ENCODE measurements around the gene TGFB3. TPM values are rescaled to one million over a fixed set of nuclear protein-coding genes. Genes with fewer than 3 reads are reported as not detected.

Gene TGFB3
- total RNA-seq, 1 experiment from 2014 or later = 1.6 TPM

GRCh38 chr14:75995372-75996041, 13.7 kb upstream of the TGFB3 start:
- Histone ChIP-seq H3K79me2 (ENCODE audit: insufficient read depth, low read length) (no peaks in the 10 kb centered on the region), H4K20me1 (ENCODE audit: insufficient read depth) (no peaks in the 10 kb centered on the region), H2AFZ (ENCODE audit: low read depth, low read length, poor library complexity, severe bottlenecking) (no peak overlapping the region), H3K4me1 (ENCODE audit: control insufficient read depth in 1 of 2, insufficient read depth in 2 of 2, low read length in 2 of 2) (no peaks in the 10 kb centered on the region), H3K36me3 (ENCODE audit: control insufficient read depth in 1 of 2, insufficient read depth in 2 of 2, low read length in 2 of 2) (peaks cover 4 to 24% of the 10 kb centered on the region in 2 experiments; a peak in 2 of 4 replicates), H3K4me2 (ENCODE audit: low read length) (no peak overlapping the region), H3K9me3 (ENCODE audit: control insufficient read depth in 1 of 2, insufficient read depth in 1 of 2, low read depth in 1 of 2, low read length in 2 of 2) (no peaks in the 10 kb centered on the region), H3K9me2 (ENCODE audit: insufficient read depth) (no peaks in the 10 kb centered on the region), H3K27me3 (ENCODE audit: insufficient read depth, low read length) (no peaks in the 10 kb centered on the region), H3K9ac (ENCODE audit: low read length) (no peak overlapping the region), H3K4me3 (replicated peaks in 1 of 2; ENCODE audit: low read depth in 1 of 2, low read length in 2 of 2) (no peak overlapping the region), H3K27ac (ENCODE audit: low read depth, low read length) (no peak overlapping the region)
- ChIA-PET CTCF (no interaction called here), POLR2A (no interaction called here), RAD21 (ENCODE audit: low non-redundant PET in 1 of 2, low total read pairs in 2 of 2, uncharacterized antibody in 2 of 2, unreplicated experiment in 2 of 2) (no interaction called here)
- TF ChIP-seq, protein P1, sequence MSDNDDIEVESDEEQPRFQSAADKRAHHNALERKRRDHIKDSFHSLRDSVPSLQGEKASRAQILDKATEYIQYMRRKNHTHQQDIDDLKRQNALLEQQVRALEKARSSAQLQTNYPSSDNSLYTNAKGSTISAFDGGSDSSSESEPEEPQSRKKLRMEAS (IDR thresholded peaks at IDR 0.05) = no peak
- TF ChIP-seq SRF (IDR thresholded peaks at IDR 0.05; ENCODE audit: low read depth) = no peak
- TF ChIP-seq ELF1 (IDR thresholded peaks at IDR 0.05; ENCODE audit: borderline replicate concordance, low read depth) = no peak
- TF ChIP-seq, protein P2, sequence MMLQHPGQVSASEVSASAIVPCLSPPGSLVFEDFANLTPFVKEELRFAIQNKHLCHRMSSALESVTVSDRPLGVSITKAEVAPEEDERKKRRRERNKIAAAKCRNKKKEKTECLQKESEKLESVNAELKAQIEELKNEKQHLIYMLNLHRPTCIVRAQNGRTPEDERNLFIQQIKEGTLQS (IDR thresholded peaks at IDR 0.05) = no peak
- no peak for TF ChIP-seq CBX3 (IDR thresholded peaks at IDR 0.05; ENCODE audit: low read depth)
- TF ChIP-seq RAD21 (IDR thresholded peaks at IDR 0.05; ENCODE audit: low read depth) = no peak
- TF ChIP-seq JUND (IDR thresholded peaks at IDR 0.05) = no peak
- TF ChIP-seq EGR1 (IDR thresholded peaks at IDR 0.05; ENCODE audit: low read depth) = no peak
- no peak for TF ChIP-seq ZNF274 (IDR thresholded peaks at IDR 0.05; ENCODE audit: low read depth, low read length)
- TF ChIP-seq, protein P3, sequence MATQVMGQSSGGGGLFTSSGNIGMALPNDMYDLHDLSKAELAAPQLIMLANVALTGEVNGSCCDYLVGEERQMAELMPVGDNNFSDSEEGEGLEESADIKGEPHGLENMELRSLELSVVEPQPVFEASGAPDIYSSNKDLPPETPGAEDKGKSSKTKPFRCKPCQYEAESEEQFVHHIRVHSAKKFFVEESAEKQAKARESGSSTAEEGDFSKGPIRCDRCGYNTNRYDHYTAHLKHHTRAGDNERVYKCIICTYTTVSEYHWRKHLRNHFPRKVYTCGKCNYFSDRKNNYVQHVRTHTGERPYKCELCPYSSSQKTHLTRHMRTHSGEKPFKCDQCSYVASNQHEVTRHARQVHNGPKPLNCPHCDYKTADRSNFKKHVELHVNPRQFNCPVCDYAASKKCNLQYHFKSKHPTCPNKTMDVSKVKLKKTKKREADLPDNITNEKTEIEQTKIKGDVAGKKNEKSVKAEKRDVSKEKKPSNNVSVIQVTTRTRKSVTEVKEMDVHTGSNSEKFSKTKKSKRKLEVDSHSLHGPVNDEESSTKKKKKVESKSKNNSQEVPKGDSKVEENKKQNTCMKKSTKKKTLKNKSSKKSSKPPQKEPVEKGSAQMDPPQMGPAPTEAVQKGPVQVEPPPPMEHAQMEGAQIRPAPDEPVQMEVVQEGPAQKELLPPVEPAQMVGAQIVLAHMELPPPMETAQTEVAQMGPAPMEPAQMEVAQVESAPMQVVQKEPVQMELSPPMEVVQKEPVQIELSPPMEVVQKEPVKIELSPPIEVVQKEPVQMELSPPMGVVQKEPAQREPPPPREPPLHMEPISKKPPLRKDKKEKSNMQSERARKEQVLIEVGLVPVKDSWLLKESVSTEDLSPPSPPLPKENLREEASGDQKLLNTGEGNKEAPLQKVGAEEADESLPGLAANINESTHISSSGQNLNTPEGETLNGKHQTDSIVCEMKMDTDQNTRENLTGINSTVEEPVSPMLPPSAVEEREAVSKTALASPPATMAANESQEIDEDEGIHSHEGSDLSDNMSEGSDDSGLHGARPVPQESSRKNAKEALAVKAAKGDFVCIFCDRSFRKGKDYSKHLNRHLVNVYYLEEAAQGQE (IDR thresholded peaks at IDR 0.05; ENCODE audit: low read depth) = no peak
- TF ChIP-seq ZFX (IDR thresholded peaks at IDR 0.05) = no peak
- TF ChIP-seq YY1 (IDR thresholded peaks at IDR 0.05; ENCODE audit: extremely low read depth, insufficient replicate concordance, low read depth, low read length) = no peak
- no peak for TF ChIP-seq POLR2A (IDR thresholded peaks at IDR 0.05; ENCODE audit: borderline replicate concordance, extremely low read depth, insufficient read depth, insufficient read length)
- no peak for TF ChIP-seq SP1 (IDR thresholded peaks at IDR 0.05; ENCODE audit: low read depth)
- no peak for TF ChIP-seq EZH2phosphoT487 (IDR thresholded peaks at IDR 0.05; ENCODE audit: borderline replicate concordance)
- TF ChIP-seq ZBTB33 (IDR thresholded peaks at IDR 0.05; ENCODE audit: extremely low read depth, insufficient replicate concordance, low read length) = no peak
- no peak for TF ChIP-seq FOSL1 (IDR thresholded peaks at IDR 0.05; ENCODE audit: low read depth)
- TF ChIP-seq TCF7L2 (IDR thresholded peaks at IDR 0.05; ENCODE audit: borderline replicate concordance, extremely low read depth, insufficient read depth, insufficient read length) = no peak
- ATAC-seq (no peak), DNase-seq (ENCODE audit: low read depth, low spot score) (no peak)
- BruUV-seq (replicated peaks) = no TSS peak
- intact Hi-C loops (cut with micrococcal nuclease) = no loop called here
